Parietal lobe (tissue), 1 donor: ENCODE results near the gene SPRTN. TPM values are rescaled to one million over a fixed set of nuclear protein-coding genes. Genes with fewer than 3 reads are reported as not detected.

Experiments used
- total RNA-seq: library from RNA; depleted of rRNA; stranded (reverse); fragments of >200 nt; gene quantifications from one replicate; pipeline ENCODE4 v1.2.3, GENCODE V29; 2014

The SPRTN gene, protein sequence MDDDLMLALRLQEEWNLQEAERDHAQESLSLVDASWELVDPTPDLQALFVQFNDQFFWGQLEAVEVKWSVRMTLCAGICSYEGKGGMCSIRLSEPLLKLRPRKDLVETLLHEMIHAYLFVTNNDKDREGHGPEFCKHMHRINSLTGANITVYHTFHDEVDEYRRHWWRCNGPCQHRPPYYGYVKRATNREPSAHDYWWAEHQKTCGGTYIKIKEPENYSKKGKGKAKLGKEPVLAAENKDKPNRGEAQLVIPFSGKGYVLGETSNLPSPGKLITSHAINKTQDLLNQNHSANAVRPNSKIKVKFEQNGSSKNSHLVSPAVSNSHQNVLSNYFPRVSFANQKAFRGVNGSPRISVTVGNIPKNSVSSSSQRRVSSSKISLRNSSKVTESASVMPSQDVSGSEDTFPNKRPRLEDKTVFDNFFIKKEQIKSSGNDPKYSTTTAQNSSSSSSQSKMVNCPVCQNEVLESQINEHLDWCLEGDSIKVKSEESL
- 21.9 TPM for total RNA-seq

DNA sequence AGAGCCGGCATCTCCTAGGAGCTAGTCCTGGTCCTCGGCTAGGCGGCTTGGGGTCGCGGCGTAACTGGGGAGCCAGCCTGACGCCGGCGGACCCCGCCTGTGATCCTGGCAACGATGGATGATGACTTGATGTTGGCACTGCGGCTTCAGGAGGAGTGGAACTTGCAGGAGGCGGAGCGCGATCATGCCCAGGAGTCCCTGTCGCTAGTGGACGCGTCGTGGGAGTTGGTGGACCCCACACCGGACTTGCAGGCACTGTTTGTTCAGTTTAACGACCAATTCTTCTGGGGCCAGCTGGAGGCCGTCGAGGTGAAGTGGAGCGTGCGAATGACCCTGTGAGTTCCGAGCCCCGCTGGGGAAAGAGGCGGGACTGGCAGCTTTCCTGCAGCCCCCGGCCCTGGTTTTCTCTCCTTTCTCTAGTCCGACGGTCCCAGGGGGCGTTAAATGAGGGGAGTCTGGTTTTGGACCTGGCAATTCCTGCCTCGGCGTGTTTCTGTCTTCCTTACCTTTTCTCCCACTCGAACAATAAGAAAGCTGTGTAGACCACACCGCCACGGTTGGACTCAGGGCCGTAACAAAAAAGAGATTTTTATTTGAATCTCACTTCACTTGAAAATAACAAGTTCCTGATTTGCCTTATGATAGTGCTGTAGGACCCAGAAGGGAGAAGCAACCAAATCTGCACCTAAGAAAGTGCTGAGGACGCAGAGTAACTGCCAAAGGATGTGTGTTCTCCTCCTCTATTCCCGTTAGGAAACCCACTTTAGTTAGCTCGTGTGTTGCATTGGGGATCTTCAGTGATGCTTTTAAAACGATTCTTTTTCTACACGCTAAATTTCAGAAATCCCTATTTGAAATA is at the start of gene SPRTN:
SPRTN (plus strand) TSS at position 24 of the 859 bp plus-strand sequence; CDS start at position 115, 91 bp downstream.

DNA sequence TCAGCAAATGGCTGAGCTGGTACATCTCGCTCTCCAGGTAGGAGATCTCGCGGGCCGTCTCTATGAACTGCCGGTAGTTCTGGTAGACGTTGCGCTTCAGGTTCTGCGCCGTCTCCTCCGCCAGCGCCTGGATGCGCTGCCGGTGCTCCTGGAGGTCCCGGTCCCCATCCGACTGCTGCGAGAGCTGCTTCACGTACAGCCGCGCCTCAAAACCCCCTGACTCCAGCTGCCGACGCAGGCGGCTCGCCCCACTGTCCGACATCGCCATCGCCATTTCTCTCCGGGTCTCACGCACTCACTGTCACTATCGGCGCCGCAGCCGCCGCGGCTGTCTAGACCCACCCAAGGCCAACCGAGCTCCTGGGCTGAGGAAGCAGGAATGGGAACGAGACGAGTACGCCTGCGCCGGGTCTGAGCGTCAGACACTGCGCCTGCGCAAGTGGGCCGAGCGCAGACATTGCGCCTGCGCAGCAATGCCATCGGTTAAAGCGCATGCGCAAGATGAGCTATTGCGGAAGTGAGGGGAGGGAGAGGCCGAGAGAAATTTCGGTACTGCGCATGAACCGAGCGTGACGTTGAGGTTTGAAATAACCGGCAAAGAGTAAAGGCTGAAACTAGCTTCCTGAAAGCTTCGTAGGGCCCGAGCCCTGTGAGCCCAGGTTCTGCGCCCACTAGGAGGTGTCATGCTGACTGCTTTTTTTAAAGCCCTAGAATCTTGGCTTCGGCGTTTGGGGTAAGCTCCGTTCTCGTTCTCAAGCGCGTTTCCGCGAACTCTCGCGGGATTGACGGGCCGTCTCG is 422 bp upstream of the SPRTN start, which contains the start of gene EXOC8:
EXOC8 (minus strand) TSS at position 381 of the 798 bp plus-strand sequence; CDS start at position 274, 107 bp downstream.

Other genes starting within 250 kb of the SPRTN start
- 61.7 TPM for gene TRIM67, start 176.2 kb upstream of the SPRTN start, total RNA-seq
- gene GNPAT, start 97.1 kb upstream of the SPRTN start, total RNA-seq, result 65.4 TPM
- 33.2 TPM for gene EXOC8, start 441 bp upstream of the SPRTN start, total RNA-seq
- 61.3 TPM for gene EGLN1, start 84.0 kb downstream of the SPRTN start, total RNA-seq
- gene TSNAX, start 190.4 kb downstream of the SPRTN start, total RNA-seq, result 38.2 TPM